HG03521 (cell line): Measurements from ENCODE around the gene MGMT.

Experiments
- ATAC-seq: cut with Tn5 transposase; IDR thresholded peaks from one replicate; pipeline ENCODE4 v1.9.1; 2021; ENCODE audit warnings: mild to moderate bottlenecking, moderate library complexity; ENCODE audit not compliant: unreplicated experiment

Gene MGMT

DNA sequence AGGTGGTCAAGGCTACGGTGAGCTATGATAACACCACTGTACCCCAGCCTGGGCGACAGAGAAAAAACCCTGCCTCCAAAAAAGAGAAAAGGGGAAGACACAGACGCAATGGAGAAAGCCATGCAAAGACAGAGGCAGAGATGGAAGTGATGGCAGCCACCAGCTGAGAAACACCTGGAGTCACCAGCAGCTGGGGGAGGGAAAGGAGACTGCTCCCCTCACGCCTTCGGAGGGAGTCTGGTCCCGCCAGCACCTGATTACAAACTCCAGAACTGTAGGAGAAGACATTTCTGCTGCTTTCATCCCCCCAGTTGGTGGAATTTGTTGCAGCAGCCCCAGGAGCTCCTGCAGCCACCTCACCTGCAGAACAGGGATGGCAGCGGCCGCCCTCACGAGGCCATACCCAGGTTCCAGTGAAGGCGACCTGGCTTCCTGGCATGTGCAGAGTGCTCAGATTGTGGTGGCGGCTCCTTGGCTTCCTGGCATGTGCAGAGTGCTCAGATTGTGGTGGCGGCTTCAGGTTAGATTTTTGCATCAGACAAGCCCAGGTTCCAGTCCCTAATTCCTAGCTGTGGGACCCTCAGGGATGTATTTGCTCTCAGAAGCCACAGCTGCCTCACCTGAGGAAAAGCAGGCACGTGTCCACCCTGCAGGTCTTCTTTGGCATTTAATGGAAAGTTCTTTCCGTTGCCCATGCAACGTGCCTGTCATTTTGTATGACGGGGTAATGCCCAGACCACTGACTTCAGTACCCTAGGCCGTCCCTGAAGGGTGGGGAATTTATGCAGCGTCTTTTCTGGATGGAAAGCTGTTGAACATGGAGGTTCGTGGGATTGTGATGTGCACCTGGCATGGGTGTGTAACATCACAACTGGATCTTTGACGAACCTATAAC lies 314.1 kb downstream of the MGMT start:
- no peak for ATAC-seq

DNA sequence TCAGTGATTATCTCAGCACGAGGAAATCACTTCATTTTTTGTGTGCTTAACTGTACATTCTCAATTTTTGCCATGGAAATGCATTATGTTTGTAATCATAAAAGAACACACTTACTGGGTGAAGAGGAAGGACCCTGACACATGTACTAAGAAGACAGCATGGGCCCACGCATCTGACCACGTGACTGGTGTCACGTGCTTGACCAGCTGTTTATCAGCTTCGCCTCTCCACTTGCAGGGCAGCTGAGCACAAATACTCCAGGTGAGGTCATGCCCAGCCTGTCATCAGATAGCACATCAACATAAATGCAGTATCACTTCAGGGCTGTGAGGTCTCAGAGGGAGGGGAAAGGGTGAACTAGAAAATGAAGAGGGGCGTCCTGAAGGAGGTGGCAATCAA lies 317.2 kb downstream of the MGMT start:
- no peak for ATAC-seq

DNA sequence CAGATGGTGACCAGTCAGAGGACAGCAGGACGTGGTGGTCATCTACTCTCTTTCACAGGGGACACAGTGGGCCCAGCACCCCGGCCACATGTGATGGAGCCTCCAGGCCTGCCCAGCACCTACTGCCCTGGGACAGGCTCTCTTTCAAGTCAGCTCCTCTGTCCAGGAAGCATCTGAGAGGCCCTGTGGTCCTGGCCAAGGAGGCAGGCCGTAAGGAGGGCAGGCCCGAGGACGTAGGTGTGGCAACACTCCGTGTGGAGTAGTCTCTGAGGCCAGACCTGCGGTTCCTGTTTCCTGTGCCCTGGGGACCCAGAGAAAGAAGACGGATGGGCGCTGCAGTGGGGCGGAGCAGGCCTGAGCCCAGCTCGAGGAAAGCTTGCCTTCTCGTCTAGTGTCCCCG lies 317.9 kb downstream of the MGMT start:
- no peak for ATAC-seq

DNA sequence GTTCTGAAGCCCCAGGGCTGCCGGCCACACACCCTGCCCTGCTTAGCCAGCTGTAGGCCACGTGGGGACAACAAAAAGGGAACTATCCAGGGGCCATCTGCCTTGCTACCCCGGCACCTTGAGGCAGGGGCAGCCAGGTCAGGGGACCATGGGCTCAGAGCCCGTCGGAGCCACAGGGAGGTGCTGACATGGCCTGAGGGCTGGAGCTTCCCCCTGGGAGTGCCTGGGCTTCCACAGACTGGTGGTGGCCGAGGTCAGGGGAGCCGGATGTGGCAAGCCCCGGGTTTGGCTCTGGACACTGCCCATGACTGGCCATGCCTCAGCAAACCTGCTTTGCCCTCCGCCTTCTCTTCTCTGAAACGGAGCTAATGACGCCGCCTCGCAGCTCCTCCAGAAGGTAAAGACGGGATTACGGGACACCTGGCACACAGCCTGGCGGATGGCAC lies 318.5 kb downstream of the MGMT start:
- ATAC-seq: no peak

DNA sequence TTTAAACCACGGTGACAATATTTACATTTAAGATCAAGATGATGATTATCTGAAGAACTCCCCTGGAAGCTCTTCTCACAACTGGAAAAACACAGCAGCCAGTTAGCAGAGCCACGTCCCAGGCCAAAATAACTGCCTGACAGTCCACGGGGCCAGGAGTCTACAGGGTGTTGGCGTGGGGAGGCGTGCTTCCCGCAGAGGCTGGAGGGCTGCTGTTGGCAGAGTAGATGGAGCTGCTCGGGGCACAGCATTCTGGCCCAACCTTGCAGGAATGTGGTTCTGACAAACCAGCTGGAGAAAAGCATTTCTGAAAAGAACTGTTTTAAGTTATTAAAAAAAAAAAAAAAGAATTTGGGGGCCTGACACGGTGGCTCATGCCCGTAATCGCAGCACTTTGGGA lies 319.2 kb downstream of the MGMT start:
- ATAC-seq: no peak

DNA sequence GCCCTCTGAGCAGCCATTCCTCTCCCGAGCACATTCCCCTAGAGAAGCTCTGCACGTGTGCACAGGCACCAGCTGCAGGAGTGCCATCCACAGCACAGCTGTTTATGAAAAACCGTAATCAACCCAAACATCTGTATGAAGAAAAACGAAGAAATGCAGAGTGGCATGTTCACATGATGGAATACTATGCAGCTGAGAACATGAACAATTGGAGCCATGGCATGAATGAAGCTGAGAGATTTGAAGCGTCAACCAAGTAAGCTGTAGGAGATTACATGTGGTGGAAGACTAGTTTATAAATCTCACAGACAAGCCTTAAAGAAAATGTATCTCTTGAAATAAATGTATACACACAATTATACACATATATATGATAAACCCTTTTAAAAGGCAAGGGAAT lies 320.5 kb downstream of the MGMT start:
- ATAC-seq: no peak

DNA sequence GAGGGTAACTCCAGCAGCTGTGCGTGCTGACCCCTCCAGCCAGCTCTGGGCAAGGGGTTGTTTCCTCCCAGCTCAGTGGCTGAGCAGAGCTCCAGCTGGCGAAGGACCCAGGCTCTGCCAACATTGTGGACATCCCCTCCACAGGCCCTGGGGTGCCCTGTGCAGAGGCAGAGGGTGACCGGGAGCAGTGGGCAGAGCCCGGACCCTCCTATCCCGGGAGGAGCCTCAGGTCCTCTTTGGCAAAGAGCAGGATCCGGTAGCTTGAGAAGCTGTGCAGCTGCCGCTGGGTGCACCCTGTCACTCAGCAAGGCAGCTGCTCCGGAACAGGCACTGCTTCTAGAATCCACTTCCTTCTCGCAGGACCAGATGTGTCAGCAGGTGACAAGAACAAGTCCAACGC lies 321.2 kb downstream of the MGMT start:
- ATAC-seq: no peak

DNA sequence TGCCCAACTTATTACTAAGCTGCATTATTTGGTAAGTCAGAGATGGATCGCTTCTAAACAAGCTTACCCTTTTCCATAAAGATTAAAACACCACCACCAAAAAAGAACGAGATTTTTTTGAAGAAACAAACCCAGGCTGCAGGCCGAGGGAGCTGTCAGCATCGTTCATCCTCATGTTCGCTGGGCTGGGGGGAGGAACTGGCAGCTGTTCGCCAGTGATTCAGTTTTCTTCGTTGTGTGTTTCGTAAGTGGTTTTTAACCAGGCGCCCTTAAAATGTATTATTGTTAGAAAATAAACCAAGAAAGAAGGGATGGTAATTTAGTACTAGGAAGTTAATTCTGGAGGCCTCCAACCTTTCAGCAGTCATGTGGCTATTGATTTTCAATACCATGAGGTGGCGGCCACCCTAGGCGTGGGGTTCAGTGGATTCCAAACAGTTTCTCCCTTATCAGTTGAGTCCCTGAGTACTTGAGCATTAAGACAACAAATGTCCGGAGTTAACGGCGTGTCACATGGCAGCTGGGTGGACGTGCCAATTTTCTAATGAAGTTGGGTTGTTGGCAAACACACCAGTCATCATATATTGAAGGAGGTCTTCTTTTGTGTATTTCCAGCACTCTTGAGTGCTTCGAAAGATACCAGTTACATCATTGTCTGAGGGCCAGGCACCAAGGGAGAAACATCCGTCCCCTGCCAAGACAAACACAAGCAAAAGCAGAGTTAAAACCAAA lies 323.8 kb downstream of the MGMT start:
- ATAC-seq: no peak

DNA sequence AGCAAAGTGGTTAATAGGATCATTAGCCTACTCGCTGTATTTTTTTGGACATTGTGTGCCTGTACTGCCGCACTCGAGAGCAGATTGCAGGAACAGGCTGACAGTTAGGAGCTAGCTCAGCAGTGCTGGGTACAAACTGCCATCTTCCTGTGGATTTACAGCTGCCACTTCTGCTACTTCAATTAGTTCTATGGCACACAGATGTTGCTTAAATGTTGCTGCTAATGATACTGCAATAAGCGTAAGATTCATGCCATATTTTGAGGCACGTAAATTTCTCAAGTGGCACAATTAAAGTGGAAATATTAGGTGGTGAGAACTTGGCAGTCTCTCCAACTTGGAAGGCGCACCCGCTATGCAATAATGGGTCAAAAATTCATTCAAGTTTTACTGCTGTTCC lies 325.1 kb downstream of the MGMT start:
- ATAC-seq: no peak

DNA sequence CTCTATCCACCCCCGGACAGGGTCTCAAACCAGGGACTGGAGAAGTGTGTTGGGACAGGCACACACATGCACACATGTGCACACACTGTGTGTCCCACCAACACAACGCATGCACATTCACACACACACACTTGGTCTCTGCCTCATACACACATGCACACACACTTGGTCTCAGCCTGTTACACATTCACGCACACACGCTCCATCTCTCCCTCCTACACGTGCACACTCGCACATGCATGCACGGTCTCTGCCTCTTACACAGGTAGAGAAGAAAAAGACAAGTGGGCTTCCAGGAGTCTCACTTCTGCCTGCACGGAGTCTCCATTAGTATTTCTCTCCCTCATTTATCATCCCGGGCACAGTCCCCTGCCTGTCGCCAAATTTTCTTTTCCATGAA lies 325.8 kb downstream of the MGMT start:
- ATAC-seq: no peak

DNA sequence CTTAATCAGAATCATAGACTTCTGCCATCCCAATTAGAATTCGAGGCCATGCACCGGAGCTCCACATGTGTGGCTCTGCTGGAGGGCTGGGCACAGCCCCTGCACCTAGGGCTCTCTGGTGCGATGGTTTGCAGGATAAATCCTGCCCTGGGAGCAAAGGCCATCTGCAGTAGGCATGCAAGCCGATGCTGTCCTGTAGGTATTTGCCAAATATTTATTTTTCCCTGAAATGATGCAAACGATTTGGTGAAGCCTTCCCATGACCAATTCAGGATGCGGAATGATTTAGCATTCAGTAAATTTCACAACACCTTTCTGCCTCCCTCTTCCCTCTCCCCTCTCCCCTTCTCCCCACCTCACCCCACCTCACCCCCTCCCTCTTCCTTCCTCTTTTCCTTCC lies 326.4 kb downstream of the MGMT start:
- no peak for ATAC-seq

DNA sequence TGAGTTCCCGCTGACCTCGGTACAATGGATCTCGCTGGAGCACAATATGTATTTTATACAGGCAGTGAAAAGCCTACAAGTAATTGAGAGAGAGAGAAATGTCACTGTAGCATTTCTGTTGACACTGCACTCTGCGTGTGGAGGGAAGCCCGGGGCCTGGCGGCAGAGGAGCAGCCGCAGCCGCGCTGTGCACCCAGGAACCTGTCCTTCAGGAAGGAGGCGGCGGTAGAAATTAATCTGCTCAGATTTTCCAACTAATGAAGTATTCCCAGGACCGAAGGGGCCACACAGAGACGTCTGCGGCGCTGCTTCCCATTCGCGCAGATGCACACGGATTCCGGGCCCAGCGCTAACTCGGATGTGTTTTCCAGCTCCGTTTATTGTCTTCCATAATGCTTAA lies 327.0 kb downstream of the MGMT start:
- ATAC-seq: no peak

DNA sequence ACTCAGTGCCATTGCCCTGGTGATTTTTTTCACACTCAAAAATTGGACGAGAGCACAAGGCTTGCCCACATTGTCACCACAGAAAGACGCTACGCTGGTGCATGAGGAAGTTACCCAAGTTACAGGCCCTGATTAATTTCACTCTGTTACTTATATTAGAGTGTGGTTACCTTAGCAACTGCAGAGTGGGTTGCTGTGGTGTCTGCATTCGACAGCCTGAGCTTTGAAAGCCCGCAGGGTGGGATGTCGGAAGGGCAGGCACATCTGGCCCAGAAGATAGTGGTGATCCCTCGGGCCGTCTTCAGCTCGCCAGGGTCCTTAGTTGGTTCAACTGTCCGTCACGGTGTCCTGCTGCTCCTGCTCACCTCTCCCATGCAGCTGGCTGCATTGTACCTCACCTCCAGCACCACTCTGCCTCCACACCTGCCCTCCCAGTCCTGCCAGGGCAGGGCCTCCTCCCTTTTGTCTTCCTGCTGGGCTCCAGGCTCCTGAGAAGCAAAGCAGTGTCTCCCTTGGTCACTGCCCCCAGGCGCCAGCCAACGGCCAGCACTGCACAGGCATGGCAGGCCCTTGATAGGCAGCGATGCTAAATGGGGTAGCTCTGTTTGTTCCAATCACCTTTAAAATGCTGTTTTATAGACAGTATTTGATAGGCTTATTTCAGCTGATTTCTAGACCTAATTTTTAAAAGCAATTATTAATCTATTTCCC lies 329.8 kb downstream of the MGMT start:
- no peak for ATAC-seq

DNA sequence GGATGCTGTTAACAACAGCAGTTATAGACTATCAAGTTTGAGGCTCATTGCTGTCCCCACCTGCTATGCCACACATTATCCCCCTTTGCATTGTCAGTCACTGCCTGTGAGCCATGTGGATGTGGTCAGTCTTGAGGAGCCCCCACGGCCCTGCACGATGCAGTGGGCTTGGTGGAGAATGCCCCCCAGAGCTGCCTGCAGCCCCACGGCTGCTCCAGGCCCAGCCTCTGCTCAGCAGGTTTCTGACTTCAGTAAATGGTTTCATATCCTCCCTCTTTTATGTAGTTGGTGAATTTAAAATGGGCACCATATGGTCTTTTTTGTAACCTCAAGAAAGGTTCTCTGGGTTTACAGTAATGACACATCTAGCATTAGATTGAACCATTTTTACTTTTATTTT lies 332.9 kb downstream of the MGMT start:
- no peak for ATAC-seq

DNA sequence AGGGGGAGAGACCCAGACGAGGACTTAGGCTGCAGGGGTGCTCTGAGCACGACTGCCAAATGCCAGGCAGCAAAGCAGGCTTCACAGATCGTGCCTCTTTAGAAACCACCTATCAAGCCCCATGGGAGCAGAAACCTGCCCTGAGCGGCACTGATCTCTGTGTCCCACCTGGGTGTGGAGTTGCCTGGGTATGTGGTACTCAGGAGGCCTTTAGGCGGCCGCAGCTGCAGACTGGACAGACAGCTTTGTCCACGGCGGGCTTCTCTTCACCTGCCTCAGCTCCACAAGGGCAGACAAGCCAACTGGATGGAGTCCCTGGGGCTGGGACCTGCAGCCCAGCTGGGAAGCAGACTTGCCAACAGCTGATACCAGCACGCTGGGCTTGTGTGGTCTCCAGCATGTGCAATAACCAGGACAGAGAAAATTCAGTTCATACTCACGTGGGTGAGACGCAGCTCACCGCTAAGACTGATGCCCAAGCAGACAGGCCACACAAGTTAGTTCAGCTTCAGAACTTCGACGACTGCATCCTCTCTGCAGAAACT lies 333.8 kb downstream of the MGMT start:
- ATAC-seq: no peak

DNA sequence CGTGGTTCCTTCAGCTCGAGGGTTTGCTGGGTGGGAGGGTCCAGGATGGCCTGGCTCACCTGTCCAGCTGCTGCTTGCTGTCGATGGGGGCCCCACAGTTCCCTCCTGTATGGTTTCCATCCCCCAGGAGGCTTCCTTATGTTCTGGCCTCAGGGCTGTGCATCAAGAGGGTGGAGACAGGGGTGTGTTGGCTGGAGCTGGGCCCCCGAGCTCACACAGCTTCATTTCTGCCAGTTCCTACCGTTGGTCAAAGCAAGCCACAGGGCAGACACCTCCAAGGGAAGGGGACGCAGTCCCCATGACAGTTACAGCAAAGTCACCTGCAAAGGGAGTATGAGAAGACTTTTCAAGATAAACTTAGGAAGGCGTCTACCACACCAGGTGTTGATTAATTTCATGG lies 340.2 kb downstream of the MGMT start:
- no peak for ATAC-seq

DNA sequence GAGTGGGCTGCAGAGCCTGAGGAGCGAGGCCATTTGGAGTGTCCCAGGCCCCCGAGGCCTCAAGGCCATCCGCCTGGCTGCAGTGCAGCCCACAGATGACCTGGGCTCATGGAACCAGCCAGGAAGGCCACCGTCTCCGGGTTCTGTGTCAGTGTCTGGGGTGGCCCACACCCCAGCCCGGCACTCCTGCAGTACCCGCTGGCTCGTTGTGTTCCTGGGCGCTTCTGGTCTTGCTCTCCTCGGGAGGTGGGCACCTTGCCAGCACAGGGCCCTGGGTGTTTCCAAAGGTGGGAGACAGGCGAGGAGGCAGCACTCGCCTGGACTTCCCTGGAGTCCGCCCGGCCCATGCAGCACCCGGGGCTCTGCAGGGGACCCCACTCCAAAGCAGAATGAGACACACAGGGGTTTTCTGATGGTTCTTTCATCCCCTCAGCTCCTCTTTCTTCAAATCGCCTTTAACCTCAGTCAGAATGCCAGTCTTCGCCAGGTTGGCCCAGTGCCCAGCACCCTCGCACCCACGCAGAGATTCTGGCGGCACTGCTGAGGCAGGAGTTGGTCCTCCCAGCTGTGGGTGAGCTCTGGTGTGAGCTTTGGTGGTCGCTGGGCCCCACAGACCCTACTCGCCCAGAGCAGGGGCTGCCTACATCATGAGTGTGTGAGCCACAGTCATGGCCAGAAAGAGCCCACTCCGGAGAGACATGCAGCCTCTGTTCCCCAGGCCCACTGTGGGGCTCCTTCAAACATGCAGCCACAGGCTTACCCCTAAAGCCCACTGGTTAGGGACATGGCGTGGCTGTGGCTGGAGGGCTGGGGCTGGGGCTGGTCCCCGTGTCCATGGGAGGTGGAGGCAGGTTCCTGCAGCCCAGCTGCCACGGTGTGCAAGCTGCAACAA lies 341.3 kb downstream of the MGMT start:
- ATAC-seq: no peak

DNA sequence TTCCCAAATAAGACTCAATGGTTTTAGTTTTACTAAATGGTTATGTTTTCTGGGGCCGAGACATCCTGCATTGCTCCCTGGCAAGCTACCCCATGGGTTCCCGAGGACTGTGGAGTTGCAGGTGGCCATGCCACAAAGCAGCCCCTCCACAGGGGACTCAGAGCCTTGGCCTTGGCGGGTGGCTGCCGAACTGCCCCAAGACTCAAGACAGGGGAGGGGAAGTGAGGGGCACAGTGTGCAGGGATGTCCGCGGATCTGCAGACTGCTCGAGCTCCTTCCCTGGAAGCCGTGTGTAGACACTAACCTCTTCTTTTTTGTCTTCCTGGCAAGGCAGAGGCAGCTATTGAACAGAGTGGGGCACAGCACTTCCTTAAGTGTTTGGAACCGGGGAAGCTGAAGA lies 342.4 kb downstream of the MGMT start:
- ATAC-seq: no peak

DNA sequence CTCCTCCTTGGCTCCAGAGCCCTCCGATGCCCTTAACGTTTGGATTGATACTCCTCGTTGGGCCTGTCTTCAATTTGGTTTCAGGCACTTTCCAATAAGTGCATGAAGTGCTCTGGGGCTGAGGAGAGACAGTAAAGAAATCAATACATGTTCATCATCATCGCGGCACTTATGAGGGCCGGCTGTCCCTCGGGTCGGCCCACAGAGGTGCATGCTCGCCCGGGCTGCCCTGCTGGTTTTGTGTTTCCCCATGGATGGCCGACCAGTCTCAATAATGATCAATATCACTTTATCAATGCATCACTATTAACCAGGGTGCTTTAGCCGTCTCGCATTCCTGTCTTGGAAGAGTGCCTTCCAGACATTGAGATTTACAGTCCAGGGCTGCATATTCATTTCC lies 342.8 kb downstream of the MGMT start:
- no peak for ATAC-seq

DNA sequence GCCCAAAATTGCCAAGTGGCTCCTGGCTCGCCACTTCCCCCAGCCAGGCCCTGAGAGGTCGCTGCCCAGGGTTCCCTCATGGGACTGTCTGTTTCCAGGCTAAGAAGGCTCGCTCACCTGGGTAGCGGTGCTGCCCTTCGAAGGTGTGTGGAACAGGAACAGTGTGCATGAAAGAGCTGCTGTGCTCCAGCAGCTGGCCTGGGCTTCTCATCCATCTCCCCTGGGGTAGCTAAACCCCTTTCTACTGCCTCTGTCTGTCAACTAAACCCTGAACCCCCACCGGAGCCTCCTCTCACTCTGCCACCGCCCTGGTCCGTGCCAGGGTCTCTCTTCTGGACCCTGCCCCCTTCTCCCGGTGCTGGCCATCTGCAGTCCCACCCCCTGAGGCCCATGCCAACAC lies 344.2 kb downstream of the MGMT start:
- no peak for ATAC-seq
